AG08395 (cell line): Measurements from ENCODE around the gene LRRC27.

ENCODE experiments used
- DNase-seq: peaks from one replicate; pipeline ENCODE4 v3.0.0; 2012; ENCODE audit warnings: mixed read lengths, low spot score

Gene LRRC27

DNA sequence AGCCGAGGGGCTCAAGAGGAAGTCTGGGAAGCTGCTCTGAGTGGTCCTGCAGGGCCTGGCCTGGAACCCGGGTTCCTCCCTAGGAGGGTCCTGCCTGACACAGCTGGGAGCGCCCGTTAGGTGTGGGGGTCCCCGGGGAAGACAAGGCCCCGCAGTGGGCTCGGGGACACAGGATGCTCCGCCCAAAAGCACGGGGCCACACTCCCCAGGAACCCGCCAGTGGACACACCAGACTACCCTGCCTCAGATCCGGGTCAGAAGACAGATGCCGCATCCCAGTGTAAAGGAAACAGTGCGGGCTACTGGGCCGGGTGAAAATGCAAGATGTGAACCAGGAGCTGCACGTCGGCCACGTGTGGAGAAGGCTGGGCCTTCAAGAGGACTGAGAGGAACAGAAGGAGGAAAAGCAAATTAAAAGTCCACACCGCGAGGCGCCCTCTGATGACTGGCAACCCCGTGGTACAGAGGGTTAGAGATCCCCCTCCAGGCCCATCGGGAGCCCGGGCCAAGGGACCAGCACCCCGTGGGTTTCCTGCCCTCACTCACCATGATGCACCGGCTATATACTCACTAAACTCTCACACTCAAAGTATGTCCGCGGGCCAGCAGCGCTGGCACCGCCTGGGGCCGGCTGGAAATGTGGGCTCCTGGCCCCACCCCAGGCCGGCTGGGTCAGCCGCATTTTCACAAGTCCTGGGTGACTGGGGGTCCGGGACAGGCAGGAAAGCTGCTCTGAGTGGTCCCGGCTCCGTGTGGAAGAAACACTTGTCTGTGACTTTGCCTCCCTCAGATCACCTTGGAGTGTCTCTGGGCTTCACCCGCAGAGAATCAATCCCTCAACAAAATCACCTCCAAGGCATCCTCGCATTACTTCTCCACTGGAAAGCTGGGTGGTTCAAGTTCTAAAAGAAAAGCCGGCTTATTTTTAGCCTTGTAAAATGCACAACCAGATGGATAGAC is 30.3 kb upstream of the LRRC27 start:
- no peak for DNase-seq

DNA sequence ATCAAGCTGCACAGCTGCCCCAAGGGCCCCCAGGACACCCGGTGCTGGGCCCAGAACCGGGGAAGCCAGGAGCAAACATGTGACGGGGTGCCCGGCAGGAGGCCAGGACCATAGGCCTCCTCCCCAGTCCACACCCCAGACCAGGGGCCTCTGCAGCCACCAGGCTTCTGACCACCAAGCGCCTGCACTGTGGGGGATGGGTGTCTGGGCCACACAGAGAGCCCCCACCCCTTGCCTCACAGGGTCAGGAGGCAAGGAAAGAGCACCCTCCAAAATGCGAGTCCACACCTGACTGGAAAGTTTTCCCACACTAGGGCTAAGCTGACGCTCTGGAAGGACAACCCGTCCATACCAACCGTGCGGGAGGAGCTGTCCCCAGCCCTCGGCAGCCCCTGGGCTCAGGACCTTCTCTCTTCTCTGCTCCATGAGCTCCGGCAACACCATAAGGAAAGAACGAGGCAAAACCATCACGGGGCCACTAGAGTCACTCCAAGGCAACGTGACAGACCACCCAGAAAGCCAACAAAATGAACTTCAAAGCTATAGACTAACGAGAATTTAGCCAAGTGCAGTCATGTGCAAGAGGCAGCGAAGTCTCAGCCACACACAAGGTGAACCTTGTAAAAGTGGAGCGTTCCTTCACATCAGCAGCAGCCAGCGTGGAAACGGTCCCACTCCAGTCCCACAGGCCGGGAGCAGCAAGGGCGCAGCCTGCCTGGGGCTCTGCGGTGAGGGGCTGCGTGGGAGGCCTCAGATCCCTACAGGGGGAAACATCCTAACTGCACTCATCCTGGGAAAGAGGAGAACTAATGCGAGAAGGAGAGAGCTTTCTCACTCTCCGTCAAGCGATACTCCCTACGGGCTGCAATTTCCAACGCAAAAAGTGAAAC is 29.3 kb upstream of the LRRC27 start:
- DNase-seq, result no peak

DNA sequence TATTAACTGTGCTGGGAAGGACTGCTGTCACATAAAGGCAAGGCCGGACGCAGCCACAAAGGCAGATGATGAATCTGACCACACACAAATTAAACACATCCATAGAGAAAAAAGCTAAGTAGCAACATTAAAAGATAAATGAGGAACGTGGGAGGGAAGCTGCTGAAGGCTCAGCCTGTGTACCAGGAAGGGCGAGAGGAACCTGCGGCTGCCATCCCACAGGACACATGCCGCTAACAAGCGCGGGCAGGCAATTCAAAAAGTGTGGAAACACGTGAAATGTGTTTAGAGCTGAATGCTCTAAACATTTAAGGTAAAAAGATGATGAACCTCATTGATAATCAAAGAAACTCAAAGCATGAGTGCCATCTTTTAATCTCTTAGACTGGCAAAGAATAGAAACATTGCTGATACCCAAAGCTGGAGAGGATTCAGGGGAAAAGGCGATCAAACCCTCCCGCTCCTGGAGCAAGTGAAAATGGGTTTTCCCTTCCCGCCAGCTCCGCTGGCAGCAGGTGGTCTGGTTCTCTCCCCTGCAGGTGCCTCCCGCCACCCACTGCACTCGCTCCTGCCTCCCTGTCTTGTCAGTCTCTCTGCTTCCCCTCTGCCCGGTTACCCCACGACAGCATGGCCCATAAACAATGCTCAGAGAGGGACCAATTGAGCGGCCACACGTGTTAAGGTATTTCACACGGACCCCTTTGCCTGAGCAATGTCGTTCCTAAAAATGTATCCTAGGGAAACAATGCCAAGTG is 28.5 kb upstream of the LRRC27 start:
- no peak for DNase-seq

DNA sequence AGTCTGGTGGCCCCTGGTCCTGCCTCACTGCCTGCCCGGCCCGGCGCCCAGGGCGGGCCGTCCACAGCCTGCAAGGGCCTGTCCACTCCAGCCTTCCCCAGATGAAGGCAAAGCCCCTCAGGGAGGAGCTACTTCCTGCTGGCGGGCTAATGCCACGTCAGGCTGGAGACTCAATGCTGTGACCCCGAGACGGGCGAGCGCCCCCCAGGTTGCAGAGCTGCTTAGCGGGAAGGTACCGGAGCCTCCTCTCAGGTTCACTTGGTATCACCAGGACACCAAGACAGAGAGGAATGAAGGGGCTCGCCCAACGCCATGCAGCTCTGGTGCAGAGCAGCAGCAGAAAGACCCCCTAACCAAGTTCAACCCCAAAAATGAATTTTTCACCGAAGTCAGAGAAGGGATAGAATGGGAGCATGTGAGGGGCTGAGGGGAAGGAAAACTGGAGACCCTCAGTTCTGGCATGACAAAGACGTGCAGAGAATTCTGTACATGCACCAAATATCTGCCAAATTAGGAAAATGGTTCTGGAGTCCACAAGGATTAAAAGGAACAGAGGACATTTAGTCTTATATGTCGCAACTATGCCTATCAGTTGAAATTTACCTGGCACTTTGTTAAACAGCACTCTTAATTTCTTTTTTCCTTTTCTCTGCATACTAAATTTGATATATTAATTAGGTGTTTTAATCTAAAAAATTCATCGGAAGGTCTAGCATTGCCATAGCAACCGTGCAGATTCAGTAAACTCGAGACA is 27.1 kb upstream of the LRRC27 start:
- no peak for DNase-seq

DNA sequence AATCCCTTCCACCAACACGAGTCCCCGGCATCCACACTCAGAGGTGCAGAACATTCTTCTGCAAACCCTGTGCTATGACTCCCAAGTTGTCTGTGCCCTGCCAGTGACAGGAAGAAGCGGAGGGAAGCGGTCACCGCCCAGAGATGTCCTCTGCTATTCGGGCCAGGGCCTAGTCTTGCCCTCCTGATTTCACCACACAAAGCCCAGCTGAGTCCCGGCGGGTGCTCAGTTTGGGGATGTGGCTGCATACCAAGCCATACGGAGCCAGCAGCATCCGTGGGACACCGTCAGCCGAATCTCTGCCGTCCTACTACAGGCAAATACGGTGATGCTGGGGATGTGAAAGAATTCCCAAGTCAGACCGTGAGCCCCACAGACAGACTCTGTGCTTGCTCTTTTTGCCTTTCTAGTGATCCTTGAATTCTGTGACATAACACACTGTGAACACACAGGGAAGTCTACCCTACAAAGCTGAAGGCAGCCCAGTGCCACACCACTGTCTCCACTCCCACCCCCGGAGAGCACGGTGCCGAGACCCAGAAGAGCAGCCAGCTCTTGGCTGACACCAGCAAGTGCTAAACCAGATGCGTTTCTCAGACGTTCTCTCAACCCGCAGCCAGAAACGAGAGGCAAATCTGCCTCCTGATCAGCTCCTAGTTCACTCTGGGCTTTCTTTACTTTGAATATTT is 26.2 kb upstream of the LRRC27 start:
- DNase-seq, result no peak

DNA sequence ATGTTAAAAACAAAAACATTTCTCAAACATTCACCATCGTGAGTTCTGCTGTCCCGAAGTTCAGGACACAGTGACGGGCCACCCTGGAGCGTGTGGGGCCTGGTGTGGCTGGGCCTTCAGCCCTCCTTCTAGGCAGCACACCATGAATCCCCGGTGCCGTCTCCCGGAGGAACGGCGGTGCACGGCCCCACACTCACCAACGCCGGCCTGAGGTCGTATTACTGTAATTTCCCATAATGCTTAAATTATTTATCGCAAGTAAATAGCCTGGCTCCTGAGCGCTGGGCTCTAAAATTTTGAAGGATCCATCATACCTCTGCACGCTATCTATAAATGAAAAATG is 25.7 kb upstream of the LRRC27 start:
- no peak for DNase-seq

DNA sequence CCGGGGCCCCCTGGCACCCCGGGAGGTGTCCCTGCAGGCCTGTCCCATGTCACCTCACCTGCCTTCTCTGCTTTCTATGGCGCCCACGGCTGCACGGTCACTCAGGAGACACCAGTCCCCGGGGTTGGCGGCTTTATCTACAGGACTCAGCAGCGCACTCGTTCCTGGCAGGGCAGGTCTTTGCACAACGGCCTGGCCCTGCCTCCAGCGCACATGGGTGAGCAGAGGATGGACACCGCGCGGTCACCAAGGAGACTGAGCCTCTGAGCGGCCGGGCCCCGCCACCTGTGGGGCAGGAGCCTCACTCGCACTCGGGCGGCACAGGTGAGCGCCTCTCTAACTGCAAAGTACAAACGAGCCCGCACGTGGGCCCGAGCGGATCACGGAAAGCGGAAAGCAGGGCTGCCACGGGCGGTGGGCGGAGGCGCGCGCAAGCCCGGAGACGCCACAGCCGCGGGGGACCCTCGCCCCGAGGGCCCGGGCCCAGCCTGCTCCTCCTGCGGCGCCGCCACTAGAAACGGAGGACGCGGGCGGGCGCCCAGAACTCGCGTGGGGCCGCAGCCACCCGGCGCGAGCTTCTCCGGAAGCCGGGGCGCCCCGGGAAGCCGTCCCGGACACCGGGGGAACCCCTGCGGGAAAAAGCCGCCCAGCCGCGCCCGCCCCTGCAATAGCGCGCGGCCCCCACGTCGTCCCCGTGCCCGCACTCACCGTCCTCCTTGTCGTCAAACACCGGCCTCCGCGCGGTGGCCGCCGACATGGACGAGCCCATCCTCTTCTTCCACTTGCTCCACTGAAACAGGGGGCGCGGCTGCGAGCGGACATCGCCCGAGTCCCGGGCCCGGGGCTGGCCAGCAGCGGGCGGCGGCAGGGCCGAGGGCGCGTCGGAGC is 24.9 kb upstream of the LRRC27 start:
- DNase-seq, result no peak

DNA sequence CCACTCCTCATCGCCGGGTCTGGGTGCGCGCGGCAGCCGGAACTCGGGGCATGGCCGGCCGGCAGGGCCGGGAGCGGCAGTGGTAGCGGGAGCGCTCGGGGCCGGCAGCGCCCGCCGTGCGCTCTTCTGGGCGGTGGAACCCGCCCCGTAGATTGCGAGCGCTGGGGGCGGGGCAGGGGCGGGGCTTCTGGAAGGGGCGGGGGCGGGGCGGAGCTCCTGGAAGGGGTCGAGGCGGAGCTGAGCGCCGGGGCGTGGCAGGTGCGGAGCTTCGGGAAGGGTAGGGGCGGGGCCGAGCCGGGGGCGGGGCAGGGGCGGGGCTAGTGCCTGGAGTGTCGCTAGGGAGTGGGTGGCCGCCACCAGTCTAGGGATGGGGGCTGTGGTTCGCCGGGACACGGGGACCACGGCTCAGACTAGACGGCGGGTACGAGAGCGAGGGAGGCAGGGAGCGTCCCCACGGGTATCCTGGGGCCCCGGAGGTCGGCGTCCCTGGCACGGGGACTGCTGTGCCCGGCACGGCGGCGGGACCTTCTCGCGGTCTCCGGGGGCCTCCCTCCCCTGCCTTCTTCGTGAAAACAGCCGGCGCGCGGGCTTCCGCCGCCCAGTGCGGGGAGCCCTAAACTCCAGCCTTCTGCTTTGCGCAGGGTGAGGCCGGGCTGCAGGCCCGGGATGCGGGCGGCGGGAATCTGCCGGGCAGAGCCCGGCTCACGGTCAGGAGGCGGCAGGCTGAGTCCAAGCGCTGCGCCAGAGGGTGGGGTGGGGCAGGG is 24.0 kb upstream of the LRRC27 start, which contains the start of gene STK32C:
STK32C (minus strand) TSS at position 128 of the 764 bp plus-strand sequence; CDS start at position 11, 117 bp downstream.
- peak; percentile 99 for DNase-seq

DNA sequence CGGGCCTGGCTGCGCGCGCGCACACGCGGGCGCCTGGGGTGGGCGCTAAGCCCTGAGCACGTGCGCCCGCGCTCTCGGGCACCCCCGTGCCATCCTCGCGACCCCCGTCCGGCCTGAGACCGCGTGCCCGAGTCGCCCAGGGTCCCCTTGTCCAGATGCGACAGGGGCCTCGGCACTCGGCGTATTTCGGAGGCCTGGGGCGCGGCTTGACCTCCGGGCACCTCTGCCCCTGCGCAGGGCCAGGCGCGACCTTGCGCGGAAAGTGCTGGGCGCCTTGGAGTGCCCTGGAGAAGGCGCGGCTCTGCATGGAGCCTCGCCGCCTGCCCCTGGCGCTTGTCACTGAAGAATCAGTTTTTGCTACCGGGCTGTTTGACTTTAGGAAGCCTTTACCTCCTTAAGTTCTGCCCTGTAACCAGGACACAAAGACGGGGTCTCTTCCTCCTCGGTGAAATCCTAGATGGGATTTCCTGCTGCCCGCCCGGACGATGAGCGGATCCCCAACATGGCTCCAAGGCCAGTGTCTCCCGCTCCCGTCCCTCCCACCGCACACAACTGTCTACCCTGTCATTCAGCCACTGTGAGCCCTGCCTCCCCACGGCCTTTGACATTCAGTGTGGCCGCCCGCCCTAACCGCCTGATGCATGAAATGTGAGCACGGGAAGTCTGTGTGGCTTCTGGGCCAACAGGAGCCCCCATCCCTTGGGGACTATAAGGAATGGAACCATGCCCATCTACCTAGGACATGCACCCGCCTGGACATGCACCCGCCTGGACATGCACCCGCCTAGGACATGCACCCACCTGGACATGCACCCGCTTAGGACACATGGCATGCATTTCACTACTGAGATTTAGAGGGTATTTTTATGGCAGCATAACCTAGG is 23.2 kb upstream of the LRRC27 start:
- DNase-seq, result no peak

DNA sequence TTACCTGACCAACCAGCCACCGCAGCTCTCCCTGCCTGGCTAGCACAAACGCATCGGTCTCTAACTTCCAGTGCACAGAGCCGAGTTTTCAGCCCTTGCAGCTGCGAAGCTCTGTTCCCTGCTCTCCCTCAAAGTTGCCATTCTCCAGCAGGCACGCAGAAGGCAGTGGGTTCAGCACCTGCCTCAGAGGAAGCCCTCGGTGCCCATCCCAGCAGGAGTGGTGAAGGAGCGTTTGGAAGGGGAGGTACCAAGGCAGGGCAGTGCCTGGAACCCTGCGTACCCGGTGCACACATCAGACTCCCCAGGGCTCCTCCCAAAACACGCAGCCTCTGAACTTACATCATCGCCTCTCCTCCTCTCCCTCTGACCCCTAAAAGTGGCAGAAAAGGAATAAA is 22.5 kb upstream of the LRRC27 start:
- DNase-seq, result no peak

DNA sequence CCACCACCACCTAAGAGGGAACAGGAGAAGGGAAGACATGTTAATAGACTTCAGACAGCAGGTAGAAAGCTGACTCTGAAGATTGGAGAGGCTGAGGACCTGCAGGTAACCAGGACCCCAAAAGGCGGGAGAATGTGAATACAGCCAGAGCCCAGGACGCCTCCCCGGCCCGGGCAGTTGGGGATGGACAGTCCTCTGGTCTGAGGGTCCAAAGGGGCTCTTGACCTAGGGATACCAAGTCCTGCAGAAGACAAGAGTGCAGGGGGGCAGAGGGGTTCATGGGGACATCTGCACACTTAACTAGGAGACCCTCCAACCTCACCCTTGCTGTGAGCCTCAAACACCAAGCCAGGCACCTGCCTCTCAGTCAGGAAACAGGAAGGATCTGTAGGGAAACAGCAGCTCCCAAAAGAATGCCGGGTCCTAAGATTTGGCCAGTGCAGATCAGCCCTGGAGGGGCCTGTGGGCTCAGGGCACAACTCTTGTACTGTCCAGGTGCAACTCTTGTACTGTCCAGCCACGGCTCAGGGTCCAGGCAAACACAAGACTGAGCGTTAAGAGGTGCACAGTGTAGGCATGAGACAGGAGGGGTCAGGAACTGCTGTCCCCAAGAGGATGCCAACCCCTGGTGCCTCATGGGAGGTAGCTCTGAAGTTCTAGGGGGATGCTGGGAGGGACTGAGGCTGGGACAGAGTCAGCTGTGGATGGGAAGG is 22.0 kb upstream of the LRRC27 start:
- no peak for DNase-seq

DNA sequence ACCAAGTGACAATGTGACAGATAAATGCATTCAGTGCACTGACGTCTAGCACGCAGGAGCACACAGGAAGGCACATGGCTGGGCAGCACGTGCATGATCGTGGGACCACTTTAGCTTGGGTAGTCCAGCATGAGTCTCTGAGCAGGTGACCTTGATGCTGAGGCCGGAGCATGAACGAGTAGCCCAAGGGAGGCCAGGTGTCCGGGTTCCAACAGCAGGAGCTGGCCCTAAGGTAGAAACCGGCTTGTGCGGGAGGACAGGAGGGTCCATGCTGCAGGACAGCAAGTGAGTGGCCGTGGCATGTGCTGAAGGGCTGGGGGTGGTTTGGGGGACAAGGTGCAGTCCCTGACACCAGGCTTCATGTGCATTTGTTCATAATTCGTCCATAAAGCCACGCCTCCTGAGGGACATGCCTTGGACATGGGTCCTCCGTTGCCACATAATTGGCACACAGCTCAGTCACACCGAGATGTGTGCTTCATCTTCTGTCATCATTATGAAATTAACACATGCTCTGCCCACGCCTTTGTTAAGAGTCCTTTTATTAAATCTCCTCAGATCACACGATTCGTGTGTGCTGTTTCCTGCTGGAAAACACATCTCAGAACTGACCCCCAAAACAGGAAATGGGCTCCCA is 21.2 kb upstream of the LRRC27 start:
- no peak for DNase-seq

DNA sequence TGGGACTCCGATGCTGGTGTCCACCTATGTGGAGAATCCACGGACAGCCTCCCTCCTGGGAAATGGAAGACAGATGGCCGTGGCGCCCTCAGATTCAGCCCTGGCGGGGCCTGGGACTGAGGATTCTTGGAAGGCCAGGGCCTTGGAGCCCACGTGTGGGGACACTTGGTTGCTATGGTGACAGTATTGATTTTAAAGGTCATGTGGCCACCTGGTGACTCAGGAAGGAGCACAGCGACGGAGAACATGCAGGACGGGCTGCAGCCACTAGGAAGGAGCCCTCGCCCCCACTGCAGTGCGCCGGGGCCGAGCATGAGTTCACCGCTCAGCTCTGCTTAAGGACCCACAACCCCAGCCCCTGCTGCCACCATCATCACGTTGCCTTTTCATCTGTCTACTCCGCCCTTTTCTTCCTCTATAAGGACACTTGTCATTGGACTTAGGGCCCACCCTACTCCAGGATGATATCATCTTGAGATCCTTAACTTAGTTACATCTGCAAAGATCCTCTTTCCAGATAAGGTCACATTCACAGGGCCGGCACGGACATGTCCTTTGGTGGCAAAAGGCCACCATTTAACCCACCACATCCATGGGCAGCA is 20.6 kb upstream of the LRRC27 start:
- peak; percentile 13 for DNase-seq

DNA sequence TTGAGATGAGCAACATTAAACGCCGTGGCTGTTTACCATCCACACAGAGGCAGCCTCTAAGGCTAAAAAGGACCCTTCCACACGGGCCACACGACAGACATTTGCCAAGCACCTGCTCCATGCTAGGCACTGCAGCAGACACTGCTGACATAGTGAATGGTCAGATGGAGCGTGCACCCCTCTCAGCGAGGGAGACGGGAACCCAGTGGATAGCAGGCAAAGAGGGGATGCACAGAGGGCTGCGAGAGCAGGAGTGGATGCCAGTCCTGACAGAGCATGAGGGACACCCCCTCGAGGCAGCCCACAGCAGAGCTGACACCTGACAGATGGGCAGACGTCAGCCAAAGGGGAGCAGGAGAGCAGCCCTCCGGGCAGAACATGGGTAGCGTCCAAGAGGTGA is 18.7 kb upstream of the LRRC27 start:
- DNase-seq, result no peak

DNA sequence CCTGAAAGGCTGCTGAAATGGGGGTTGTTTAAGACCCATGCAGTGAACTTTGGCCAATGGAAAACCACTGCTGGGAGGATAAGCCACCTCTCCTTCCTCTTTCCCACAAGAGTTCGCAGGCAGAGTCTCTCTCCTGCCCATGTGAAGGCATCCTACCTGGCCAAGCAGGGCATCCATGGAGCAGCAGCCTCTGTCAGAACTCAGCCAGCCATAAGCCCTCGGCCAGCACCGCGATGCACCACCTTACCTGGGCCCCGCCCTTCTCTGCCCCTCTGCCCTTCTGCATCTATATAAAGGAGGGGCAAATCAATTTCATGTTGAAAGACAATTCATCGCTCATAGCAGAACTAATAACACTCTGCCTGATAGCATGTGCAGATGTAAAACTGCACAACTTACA is 18.1 kb upstream of the LRRC27 start:
- no peak for DNase-seq

DNA sequence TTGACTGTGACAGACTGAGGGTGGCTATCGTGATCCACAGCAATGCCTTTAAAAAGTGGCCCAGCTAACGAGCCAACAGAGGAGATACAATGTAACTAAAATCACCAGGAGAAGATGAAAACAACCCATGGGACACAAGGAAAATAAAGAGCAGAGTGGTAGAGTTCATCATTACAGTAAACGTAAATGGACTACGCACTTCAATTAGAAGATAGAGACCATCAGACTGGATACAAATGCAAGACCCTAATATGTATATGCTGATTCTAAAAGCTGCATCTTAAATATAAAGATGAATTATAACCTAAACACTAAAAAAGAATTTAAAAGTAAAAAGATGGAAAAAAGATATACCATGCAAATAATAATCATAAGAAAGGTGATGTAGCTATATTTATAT is 17.7 kb upstream of the LRRC27 start:
- no peak for DNase-seq
